ENCODE results near the gene PDC.

- TF ChIP-seq SRF (IDR thresholded peaks at IDR 0.05; ENCODE audit: low read depth in 2 of 2, low read length in 2 of 2) (no peak), FOXK2 (IDR thresholded peaks at IDR 0.05) (no peak), RAD21 (IDR thresholded peaks at IDR 0.05; ENCODE audit: insufficient read depth, low read depth, low read length) (no peak), USF2 (IDR thresholded peaks at IDR 0.05; ENCODE audit: borderline replicate concordance, low read depth, low read length) (no peak)
These were observed 5.0 kb upstream of the PDC start for GRCh38 chr1:186465946-186466345.
